HG03442 (cell line): ENCODE data around the gene PPP2R3C.
A peak's percentile ranks its signal among the peaks of the same experiment; 100 is the strongest.
"Not testable (repeated sequence)": the region's sequence is repeated elsewhere in the genome, so short reads cannot be mapped to it uniquely, and the experiment has no call there.

Experiments used
- ATAC-seq: cut with Tn5 transposase; IDR thresholded peaks from one replicate; pipeline ENCODE4 v1.9.1; 2021; ENCODE audit warnings: mild to moderate bottlenecking, moderate library complexity; ENCODE audit not compliant: unreplicated experiment

The PPP2R3C gene

GRCh38 chr14:35121887-35122695 is at the start of gene PPP2R3C, which contains the start of gene PRORP:
PPP2R3C (minus strand) TSS chr14:35121990; CDS start chr14:35121959, 31 bp downstream.
PRORP (plus strand) TSS chr14:35122552; CDS start chr14:35123246, 694 bp downstream.
- ATAC-seq, result peak; percentile 87

- ATAC-seq, result no peak
These were observed 45.7 kb upstream of the PPP2R3C start for GRCh38 chr14:35167496-35167895.

DNA sequence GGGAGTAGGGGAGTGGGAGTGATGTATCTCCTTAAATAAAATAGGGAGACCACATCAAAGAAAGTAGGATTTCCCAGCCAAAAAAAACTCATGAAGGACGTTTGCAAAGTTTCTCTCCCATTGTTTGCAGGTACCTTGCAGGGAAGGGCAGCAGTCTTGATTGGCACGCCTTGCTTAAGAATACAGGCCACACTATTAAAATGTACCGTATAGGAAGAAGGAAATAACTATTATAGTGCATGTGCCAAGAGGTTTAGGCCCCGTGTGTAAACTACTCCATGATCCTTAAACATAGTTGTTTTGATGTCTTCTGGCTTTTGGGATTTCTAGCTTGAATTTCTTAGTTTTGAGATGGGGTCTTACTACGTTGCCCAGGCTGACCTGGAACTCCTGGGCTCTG is 43.1 kb upstream of the PPP2R3C start:
- no peak for ATAC-seq

- no peak for ATAC-seq
These were observed 41.6 kb upstream of the PPP2R3C start for GRCh38 chr14:35163384-35163783.

DNA sequence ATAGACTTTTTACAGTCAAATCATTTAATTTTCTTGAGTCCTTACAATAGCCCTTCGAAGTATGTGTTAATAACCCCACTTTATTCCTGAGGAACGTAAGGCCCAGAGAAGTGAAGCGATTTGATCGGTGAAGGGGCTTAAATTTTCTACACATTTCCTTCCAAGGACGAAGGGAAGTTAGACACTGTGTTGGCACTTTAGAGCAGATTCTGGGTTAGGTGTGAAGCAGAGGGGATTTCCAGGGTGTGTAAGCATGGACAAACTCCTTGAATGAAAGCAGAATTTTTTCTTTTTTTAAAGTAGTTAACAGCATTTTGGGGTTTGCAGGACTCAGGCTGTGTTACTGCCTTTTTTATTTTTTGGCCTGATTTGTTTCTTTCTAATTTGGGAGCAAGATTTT is 39.4 kb upstream of the PPP2R3C start:
- no peak for ATAC-seq

- ATAC-seq, result no peak
These were observed 38.1 kb upstream of the PPP2R3C start for GRCh38 chr14:35159742-35160409.

DNA sequence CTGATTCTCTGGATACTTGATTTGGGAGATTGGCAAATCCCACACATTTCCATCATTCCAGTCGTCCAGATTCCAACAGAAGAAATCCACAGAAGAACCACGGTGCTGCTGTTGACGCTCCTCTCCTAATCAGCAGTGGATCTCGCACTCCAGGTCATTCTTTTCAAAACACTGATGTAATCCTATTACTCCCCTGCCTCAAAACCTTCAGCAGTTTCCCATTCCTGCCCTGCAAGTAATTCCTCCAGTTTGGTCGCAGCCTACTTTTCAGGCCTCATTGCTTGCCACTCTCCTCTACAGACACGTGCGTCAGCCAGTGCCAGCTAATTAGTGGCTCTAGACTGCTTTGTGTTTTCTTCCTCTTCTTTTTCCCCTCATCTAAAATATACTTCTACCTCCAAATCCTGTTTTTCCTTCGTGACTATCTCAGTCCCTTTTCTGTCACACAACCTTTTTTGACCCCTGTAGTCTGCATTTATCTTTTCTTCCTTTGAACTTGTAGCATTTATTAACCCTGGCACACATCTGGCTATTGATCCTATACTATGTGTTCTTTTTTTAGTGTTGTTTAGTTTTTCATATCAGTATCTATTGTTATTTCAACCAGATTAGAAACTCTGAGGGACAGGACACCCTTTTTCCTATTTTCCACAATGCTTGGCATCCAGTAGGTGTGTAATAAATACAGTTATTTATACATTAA is 37.3 kb upstream of the PPP2R3C start:
- ATAC-seq, result no peak

DNA sequence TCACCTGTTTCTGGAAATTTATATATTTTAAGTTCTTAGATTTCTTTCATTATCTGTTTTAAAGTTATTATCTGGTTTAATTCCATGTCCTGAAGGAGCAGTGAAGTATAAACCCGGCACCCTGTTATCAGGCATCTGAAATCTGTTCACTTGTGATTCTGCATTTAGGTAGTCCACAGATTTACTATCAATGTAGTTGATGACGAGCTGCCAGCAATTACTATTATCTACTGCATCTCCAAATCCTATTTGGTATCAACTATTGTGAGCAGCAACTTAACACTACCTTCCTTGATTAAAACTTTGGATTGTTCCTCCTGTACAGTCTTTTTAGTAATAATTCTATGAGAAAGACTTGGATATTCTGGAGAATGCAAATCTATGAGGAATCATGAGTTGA is 36.7 kb upstream of the PPP2R3C start:
- no peak for ATAC-seq

- ATAC-seq, result no peak
These were observed 34.2 kb upstream of the PPP2R3C start for GRCh38 chr14:35155962-35156361.

- no peak for ATAC-seq
These were observed 32.2 kb upstream of the PPP2R3C start for GRCh38 chr14:35154016-35154415.

DNA sequence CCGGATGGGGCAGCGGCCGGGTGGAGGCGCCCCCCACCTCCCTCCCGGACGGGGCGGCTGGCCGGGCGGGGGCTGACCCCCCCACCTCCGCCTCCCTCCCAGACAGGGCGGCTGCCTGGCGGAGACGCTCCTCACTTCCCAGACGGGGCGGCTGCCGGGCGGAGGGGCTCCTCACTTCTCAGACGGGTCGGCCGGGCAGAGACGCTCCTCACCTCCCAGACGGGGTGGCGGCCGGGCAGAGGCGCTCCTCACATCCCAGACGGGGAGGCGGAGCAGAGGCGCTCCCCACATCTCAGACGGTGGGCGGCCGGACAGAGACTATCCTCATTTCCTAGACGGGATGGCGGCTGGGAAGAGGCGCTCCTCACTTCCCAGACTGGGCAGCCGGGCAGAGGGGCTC is 30.7 kb upstream of the PPP2R3C start:
- ATAC-seq, result not testable (repeated sequence)

- ATAC-seq, result no peak
These were observed 27.4 kb upstream of the PPP2R3C start for GRCh38 chr14:35149239-35149638.

- no peak for ATAC-seq
These were observed 25.9 kb upstream of the PPP2R3C start for GRCh38 chr14:35147711-35148110.

- no peak for ATAC-seq
These were observed 25.4 kb upstream of the PPP2R3C start for GRCh38 chr14:35147186-35147585.

- ATAC-seq, result no peak
These were observed 24.9 kb upstream of the PPP2R3C start for GRCh38 chr14:35146711-35147149.

GRCh38 chr14:35144029-35144428 is 22.2 kb upstream of the PPP2R3C start:
- ATAC-seq, result no peak

- no peak for ATAC-seq
These were observed 19.2 kb upstream of the PPP2R3C start for GRCh38 chr14:35140718-35141581.

DNA sequence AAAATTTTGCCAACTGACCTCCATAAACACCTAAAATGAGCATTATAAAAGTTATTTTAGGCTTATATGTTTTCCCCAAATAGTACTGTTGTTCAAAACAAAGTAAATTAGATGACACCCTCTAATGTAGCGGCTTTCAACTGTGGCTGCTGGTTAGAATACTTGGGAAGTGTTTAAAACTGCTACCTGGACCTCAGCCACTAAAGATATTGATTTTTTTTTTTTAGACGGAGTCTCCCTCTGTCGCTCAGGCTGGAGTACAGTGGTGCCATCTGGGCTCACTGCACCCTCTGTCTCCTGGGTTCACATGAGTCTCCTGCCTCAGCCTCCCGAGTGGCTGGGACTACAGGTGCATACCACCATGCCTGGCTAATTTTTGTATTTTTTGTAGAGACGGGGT is 16.8 kb upstream of the PPP2R3C start:
- no peak for ATAC-seq

DNA sequence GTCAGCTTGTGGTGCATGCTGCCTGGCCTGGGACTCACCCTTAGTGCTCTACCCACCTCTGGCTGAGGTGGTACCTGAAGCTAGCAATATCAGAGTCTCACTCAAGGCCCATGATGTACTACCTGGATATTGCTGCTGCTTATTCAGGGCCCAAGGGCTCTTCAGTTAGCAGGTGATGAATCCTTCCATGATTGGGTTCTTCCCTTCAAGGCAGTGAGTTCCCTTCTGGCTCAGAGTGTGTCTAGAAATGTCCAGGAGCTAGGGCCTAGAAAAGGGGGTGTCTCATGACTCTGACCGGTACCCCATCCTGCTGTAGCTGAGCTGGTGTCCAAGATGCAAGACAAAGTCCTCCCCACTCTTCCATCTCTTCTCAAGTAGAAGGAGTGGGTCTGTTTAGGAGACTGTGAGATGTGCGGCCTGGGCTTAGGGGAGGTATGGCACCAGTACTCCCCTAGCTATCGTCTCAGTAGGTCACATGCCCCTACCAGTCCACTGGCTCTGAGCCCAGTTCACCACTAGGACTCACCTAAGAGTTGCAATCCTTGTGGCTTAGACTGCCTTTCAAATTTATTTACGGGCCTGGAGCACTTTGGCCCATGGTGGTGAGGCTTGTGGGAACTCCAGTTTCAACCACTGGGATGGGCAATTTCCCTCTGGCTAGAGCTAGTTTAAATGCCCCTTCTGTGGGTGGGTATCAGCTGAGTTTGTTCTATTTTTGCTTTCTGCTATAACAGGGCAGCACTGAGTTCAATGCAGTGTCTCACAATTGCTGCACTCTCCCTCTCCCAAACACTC is 12.7 kb upstream of the PPP2R3C start:
- ATAC-seq, result no peak
